Upper lobe of right lung (tissue), 1 donor: ENCODE results near the gene AMPD3. TPM values are rescaled to one million over a fixed set of nuclear protein-coding genes. Genes with fewer than 3 reads are reported as not detected.

Experiments
- ATAC-seq: fragments of 200-7000 bp; cut with Tn5 transposase; one replicate; pipeline ENCODE4 v1.9.1; 2020; ENCODE audit warnings: mild to moderate bottlenecking, moderate library complexity
- DNase-seq: peaks from one replicate; pipeline ENCODE4 v3.0.0-alpha.2; 2020
- H3K27ac ChIP-seq: fragments of 200-600 bp; one replicate; pipeline ENCODE4 v1.8.0; 2022
- H3K27me3 ChIP-seq: fragments of 200-600 bp; one replicate; pipeline ENCODE4 v1.8.0; 2022; ENCODE audit warnings: mild to moderate bottlenecking
- H3K36me3 ChIP-seq: fragments of 200-600 bp; one replicate; pipeline ENCODE4 v1.8.0; 2022
- H3K4me1 ChIP-seq: fragments of 200-600 bp; one replicate; pipeline ENCODE4 v1.8.0; 2022
- H3K4me3 ChIP-seq: fragments of 200-600 bp; one replicate; pipeline ENCODE4 v1.8.0; 2022; ENCODE audit warnings: mild to moderate bottlenecking
- H3K9me3 ChIP-seq: fragments of 200-600 bp; one replicate; pipeline ENCODE4 v1.8.0; 2022
- CTCF ChIP-seq: fragments of 200-600 bp; IDR thresholded peaks from one replicate; pipeline ENCODE4 v1.8.0; 2022; ENCODE audit warnings: antibody characterized with exemption
- intact Hi-C: fragments of 100-400 bp; cut with DNase I; formaldehyde crosslinking; loops from one replicate; pipeline ENCODE4 v1.11.0; 2022
- total RNA-seq: library from RNA; stranded (reverse); fragmentation: NEBNext Ultra II Directional; extraction: Animal tissue kit (Norgen Biotek cat#: 25700); gene quantifications from one replicate; pipeline ENCODE4 v1.2.1, GENCODE V29; 2021
- donor health status: DM: no; HTN: yes; CAD: no; lungs with severe emphysema.

The AMPD3 gene
- total RNA-seq, 1 donor from 2014 or later, result 11.6 TPM

GRCh38 chr11:10410106-10410843 lies 44.8 kb upstream of the AMPD3 start:
- Histone ChIP-seq H3K4me3 (no peak overlapping the region), H3K9me3 (no peaks in the 10 kb centered on the region), H3K4me1 (peaks cover 29% of the 10 kb centered on the region), H3K36me3 (no peaks in the 10 kb centered on the region), H3K27me3 (no peaks in the 10 kb centered on the region), H3K27ac (no peak overlapping the region)
- intact Hi-C loops, result loop anchor here (5.0 kb wide), 1 partner anchor 327 kb away; no protein-coding TSS in a partner anchor
- no peak for ATAC-seq
- DNase-seq, result no peak
- TF ChIP-seq CTCF, result no peak

GRCh38 chr11:10410844-10411200 lies 44.2 kb upstream of the AMPD3 start:
- Histone ChIP-seq H3K36me3 (no peaks in the 10 kb centered on the region), H3K9me3 (no peaks in the 10 kb centered on the region), H3K27me3 (no peaks in the 10 kb centered on the region), H3K27ac (no peak overlapping the region), H3K4me1 (peaks cover 29% of the 10 kb centered on the region), H3K4me3 (no peak overlapping the region)
- ATAC-seq (no peak), DNase-seq (no peak)
- intact Hi-C loops, result loop anchor here (5.0 kb wide), 1 partner anchor 326 kb away; no protein-coding TSS in a partner anchor
- no peak for TF ChIP-seq CTCF

GRCh38 chr11:10412266-10412665 lies 42.8 kb upstream of the AMPD3 start:
- intact Hi-C loops, result loop anchor here (5.0 kb wide), 1 partner anchor 325 kb away; no protein-coding TSS in a partner anchor
- Histone ChIP-seq H3K4me1 (peaks cover 18% of the 10 kb centered on the region), H3K27me3 (no peaks in the 10 kb centered on the region), H3K36me3 (no peaks in the 10 kb centered on the region), H3K27ac (no peak overlapping the region), H3K9me3 (no peaks in the 10 kb centered on the region), H3K4me3 (no peak overlapping the region)
- no peak for TF ChIP-seq CTCF
- ATAC-seq (no peak), DNase-seq (no peak)

GRCh38 chr11:10413268-10413667 lies 41.8 kb upstream of the AMPD3 start:
- Histone ChIP-seq H3K4me3 (no peak overlapping the region), H3K4me1 (peaks cover 17% of the 10 kb centered on the region), H3K9me3 (no peaks in the 10 kb centered on the region), H3K36me3 (no peaks in the 10 kb centered on the region), H3K27ac (no peak overlapping the region), H3K27me3 (no peaks in the 10 kb centered on the region)
- TF ChIP-seq CTCF, result peak; percentile 19
- intact Hi-C loops, result loop anchor here (5.0 kb wide), 1 partner anchor 324 kb away; no protein-coding TSS in a partner anchor
- DNase-seq (no peak), ATAC-seq (peak; percentile 54)

- no peak overlapping the region for H3K27ac ChIP-seq
- ATAC-seq (no peak), DNase-seq (no peak)
- TF ChIP-seq CTCF, result no peak
- H3K36me3 ChIP-seq, result no peaks in the 10 kb centered on the region
- H3K9me3 ChIP-seq, result no peaks in the 10 kb centered on the region
- H3K4me1 ChIP-seq, result peaks cover 13% of the 10 kb centered on the region
- no peaks in the 10 kb centered on the region for H3K27me3 ChIP-seq
- intact Hi-C loops, result loop anchor here (5.0 kb wide), 1 partner anchor 323 kb away; no protein-coding TSS in a partner anchor
- H3K4me3 ChIP-seq, result no peak overlapping the region
Measured at GRCh38 chr11:10414181-10414580, 40.9 kb upstream of the AMPD3 start.
